ENCODE measurements around the gene NUCB1. TPM values are rescaled to one million over a fixed set of nuclear protein-coding genes. Genes with fewer than 3 reads are reported as not detected.

The NUCB1 gene
- total RNA-seq, 4 donors from 2014 or later, result 98.5 to 211 (median 173) TPM

- Histone ChIP-seq H3K4me1 (no peaks in the 10 kb centered on the region), H3K27me3 (no peaks in the 10 kb centered on the region), H3K27ac (no peak overlapping the region), H3K4me3 (no peak overlapping the region), H3K36me3 (no peaks in the 10 kb centered on the region), H3K9me3 (no peaks in the 10 kb centered on the region)
- intact Hi-C loops (cut with DNase I; ENCODE audit: low total_unique reads), result no loop called here
- TF ChIP-seq POLR2A (IDR thresholded peaks at IDR 0.05) (no peak), CTCF (IDR thresholded peaks at IDR 0.05) (no peak)
- DNase-seq, result no peak
Observed at GRCh38 chr19:48946463-48947257, 46.5 kb downstream of the NUCB1 start.

- intact Hi-C loops (cut with DNase I; ENCODE audit: low total_unique reads), result no loop called here
- Histone ChIP-seq H3K9me3 (no peaks in the 10 kb centered on the region), H3K27ac (no peak overlapping the region), H3K4me3 (no peak overlapping the region), H3K36me3 (no peaks in the 10 kb centered on the region), H3K4me1 (no peaks in the 10 kb centered on the region), H3K27me3 (no peaks in the 10 kb centered on the region)
- no peak for DNase-seq
- TF ChIP-seq CTCF (IDR thresholded peaks at IDR 0.05) (no peak), POLR2A (IDR thresholded peaks at IDR 0.05) (no peak)
Observed at GRCh38 chr19:48947258-48947542, 47.1 kb downstream of the NUCB1 start.

- Histone ChIP-seq H3K36me3 (no peaks in the 10 kb centered on the region), H3K27ac (no peak overlapping the region), H3K4me3 (no peak overlapping the region), H3K9me3 (no peaks in the 10 kb centered on the region), H3K4me1 (peaks cover 0 to 1% of the 10 kb centered on the region in 2 donors), H3K27me3 (no peaks in the 10 kb centered on the region)
- intact Hi-C loops (cut with DNase I; ENCODE audit: low total_unique reads), result loop anchor here (10.0 kb wide), 1 partner anchor 305 kb away; the partner anchor contains the start of gene CA11
- no peak for TF ChIP-seq CTCF (IDR thresholded peaks at IDR 0.05)
- no peak for TF ChIP-seq POLR2A (IDR thresholded peaks at IDR 0.05)
- no peak for DNase-seq
Observed at GRCh38 chr19:48950159-48950558, 50.0 kb downstream of the NUCB1 start.

GRCh38 chr19:48950830-48951519, 50.9 kb downstream of the NUCB1 start:
- no peak overlapping the region for H3K4me3 ChIP-seq
- no peaks in the 10 kb centered on the region for H3K36me3 ChIP-seq
- no peak overlapping the region for H3K27ac ChIP-seq
- TF ChIP-seq POLR2A (IDR thresholded peaks at IDR 0.05) (no peak), CTCF (IDR thresholded peaks at IDR 0.05) (no peak)
- intact Hi-C loops (cut with DNase I; ENCODE audit: low total_unique reads), result loop anchor here (10.0 kb wide), 1 partner anchor 306 kb away; the partner anchor contains the start of gene CA11
- peaks cover 0 to 4% of the 10 kb centered on the region in 2 donors for H3K4me1 ChIP-seq
- no peaks in the 10 kb centered on the region for H3K9me3 ChIP-seq
- DNase-seq, result no peak
- no peaks in the 10 kb centered on the region for H3K27me3 ChIP-seq

- H3K36me3 ChIP-seq, result no peaks in the 10 kb centered on the region
- H3K4me1 ChIP-seq, result peaks cover 0 to 4% of the 10 kb centered on the region in 2 donors
- TF ChIP-seq CTCF (IDR thresholded peaks at IDR 0.05), result no peak
- TF ChIP-seq POLR2A (IDR thresholded peaks at IDR 0.05), result no peak
- no peak overlapping the region for H3K27ac ChIP-seq
- DNase-seq, result no peak
- no peaks in the 10 kb centered on the region for H3K9me3 ChIP-seq
- intact Hi-C loops (cut with DNase I; ENCODE audit: low total_unique reads), result loop anchor here (10.0 kb wide), 1 partner anchor 308 kb away; the partner anchor contains the start of gene CA11
- no peak overlapping the region for H3K4me3 ChIP-seq
- H3K27me3 ChIP-seq, result no peaks in the 10 kb centered on the region
Observed at GRCh38 chr19:48953141-48953540, 53.0 kb downstream of the NUCB1 start.

Measured in uterus (tissue), 4 donors.